GM21529 (cell line): ENCODE results near the gene CDT1.
"Not testable (repeated sequence)": the region's sequence is repeated elsewhere in the genome, so short reads cannot be mapped to it uniquely, and the experiment has no call there.

Experiments used
- ATAC-seq: cut with Tn5 transposase; IDR thresholded peaks from one replicate; pipeline ENCODE4 v1.9.1; 2021; ENCODE audit not compliant: unreplicated experiment

CDT1 gene

DNA sequence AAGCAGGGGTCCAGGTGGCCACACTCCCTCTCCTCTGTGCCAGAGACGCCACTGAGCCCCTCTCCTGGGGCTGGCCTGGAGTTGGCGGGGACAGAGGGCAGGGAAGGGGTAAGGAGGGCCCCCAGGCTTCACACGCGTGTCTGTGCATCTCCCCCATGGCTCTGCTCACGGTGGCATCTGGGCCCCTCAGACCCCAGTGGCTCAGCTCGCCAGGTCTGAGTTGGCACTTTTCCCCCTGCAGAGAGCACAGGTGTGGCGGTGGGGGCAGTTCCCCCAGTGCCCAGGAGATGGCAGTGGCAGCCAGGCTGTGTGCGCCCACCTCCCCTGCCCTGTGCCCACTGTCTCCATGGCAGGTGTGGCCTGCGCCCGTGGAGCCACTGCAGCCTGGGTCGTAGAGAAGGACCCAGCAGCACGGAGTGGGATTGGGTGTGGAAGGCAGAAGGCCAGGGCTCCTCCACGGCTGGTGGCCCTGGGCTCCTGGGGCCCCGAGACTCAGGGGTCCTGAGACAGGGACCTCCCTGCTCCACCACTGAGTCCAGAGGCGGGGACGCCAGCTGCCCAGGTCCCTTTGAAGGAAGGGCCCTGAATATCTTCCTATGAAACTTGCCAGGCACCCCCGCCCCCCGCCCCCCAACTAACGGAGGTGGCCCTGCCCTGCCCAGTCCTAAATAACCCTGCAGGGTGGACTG lies 12.5 kb downstream of the CDT1 start:
- ATAC-seq, result no peak

DNA sequence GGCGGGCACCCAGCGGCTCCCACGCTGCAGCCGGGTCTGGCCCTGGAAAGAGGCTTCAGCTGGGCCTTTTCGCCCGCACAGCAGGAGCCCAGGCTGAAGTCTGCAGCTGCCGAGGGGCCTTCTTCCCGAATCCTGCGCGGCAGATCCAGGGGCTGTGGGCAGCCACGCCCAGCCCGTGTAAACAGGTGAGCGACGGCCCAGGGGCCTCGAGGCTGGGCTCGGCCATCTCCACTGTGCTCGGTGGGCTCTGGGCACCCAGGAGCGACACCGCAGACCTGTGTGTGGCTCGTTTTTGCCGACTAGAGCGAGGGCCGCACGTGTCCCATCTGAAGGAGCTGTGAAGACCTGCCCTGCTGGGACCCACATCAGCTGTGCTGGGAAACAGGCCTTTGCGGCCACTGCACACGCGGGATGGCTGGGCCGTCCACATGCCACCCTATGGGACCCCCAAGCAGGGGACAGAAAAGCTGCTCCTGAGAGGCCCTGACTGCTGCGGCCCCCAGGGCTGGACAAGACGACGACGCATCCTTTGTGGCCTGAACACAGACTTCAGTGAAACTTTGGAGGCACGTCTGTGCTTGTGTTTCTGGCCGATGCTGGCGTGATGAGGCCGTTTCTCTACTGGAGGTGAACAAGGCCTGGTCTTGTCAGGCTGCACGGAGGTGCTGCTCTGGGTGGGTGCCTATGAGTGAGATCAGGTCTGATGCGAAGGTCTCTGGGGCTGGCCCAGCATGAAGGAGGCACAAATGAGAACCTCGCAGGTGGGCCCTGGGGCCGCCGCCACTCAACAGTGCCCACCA lies 13.3 kb downstream of the CDT1 start:
- no peak for ATAC-seq

- no peak for ATAC-seq
Observed at GRCh38 chr16:88817785-88818574, 14.4 kb downstream of the CDT1 start.

- no peak for ATAC-seq
Observed at GRCh38 chr16:88818575-88818874, 14.9 kb downstream of the CDT1 start.

- no peak for ATAC-seq
Observed at GRCh38 chr16:88819126-88819525, 15.5 kb downstream of the CDT1 start.

GRCh38 chr16:88820385-88821025 lies 16.9 kb downstream of the CDT1 start:
- no peak for ATAC-seq

DNA sequence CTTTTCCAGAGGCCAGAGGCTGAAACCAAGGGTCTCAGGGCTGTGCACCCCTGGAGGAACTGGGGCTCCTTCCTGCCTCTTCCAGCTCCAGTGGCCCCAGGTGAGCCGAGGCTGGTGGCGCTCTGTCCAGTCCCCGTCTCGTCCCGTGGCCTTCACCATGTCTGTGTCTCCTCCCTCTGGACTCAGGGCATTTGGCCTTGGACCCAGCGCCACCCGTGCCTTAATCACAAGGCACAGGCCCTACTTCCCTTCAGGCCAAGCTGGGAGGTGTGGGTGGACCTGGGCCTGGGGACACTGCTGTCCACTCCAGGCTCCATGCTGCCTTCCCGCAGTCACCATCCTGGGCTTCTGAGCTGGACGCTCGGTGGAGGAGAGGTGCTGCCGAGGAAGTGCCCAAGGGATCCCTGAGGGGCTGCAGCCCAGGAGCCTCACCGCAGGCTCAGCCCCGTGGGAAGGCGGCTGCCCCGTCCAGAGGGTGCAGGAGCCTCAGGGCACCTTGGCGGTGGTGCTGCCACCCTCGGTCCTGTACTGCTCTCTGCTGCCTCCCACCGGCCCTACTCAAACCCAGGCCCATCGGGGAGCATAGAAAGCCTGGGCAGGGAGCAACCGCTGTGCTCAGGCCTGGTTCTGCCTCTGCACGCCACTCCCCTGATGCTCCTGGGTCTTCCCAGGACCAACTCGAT lies 17.7 kb downstream of the CDT1 start:
- ATAC-seq, result no peak

GRCh38 chr16:88822281-88823040 lies 18.9 kb downstream of the CDT1 start:
- ATAC-seq, result no peak

GRCh38 chr16:88823646-88824045 lies 20.1 kb downstream of the CDT1 start:
- not testable (repeated sequence) for ATAC-seq

DNA sequence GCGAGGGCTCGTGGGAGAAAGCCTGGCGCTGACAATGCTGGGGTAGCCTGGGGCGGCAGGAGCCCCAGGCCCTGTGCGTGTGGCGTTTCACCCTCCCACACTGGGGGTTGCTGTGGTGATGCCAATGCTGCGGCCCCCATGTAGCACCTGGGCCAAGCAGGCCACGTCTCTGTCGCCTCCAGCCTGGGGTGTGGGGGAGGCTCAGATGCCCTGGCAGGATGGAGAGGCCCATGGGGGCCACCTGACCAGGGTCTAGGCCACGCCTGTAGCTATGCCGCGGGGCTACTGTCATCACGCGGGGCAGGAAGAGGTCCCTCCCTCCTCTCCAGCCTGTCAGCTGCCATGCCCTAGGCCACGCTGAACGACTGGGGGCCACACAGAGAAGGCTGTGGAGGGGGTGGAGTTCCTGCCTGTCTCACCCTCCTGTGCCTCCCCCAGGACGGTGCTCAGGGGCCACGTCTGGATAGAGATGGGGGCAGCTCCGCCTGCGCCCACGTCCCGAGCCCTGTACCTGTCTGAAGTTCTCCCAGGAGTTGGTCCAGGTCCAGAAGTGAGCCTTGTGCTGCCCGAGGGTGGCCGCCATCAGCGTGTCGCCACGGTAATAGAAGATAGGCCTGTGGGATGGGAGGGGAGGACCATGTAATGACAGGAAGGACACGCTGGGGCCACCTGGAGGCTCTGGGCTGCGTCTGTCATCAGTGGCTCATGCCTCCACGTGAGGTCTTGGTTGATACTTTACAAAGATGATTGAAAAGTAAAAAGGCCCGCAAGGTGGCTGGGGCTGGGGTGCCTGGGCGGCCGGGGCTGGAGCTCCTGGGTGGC lies 20.9 kb downstream of the CDT1 start:
- no peak for ATAC-seq

- no peak for ATAC-seq
Observed at GRCh38 chr16:88825146-88825545, 21.6 kb downstream of the CDT1 start.

GRCh38 chr16:88826070-88826840 lies 22.7 kb downstream of the CDT1 start:
- ATAC-seq, result no peak

DNA sequence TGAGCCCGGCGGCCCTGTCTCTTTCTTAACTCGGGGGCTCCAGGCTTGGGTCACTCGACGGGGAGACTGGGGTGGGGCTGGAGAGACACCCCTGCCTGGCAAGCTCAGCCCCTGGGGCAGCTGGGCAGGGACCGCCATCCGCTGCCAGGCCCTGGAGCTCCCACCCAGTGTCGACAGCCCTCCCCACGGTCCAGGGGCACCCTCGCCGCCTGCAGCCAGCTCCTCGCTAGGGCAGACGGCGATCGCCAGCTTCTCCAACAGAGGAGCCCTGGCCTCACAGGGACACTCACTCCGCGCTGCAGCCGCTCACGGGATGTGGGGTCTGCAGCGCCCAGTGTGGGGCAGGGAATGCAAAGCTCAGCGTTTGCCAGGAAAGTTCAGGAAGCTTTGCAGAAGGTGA lies 24.1 kb downstream of the CDT1 start:
- no peak for ATAC-seq

GRCh38 chr16:88828711-88829110 lies 25.1 kb downstream of the CDT1 start:
- no peak for ATAC-seq

- ATAC-seq, result no peak
Observed at GRCh38 chr16:88830258-88830657, 26.7 kb downstream of the CDT1 start.

DNA sequence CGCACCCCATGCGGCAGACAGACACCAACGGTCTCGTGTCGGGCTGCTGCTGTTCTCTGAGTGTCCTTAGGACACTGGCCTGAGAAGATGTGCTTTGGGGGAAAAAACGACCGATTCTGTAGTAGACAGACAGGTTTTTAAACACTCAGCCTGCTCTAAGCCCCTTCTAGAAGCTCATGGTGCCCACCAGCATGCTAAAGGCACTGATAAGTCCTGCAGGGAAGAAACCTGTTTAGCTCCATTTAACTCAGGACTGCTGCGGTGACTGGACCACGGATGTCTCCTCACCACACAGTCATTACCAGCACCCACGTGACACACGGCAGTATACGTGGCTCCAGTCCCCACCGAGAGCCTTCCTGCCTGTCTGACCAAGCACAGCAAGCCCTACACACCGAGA lies 27.2 kb downstream of the CDT1 start:
- no peak for ATAC-seq

GRCh38 chr16:88831838-88832237 lies 28.2 kb downstream of the CDT1 start:
- no peak for ATAC-seq

- no peak for ATAC-seq
Observed at GRCh38 chr16:88833086-88833485, 29.5 kb downstream of the CDT1 start.

DNA sequence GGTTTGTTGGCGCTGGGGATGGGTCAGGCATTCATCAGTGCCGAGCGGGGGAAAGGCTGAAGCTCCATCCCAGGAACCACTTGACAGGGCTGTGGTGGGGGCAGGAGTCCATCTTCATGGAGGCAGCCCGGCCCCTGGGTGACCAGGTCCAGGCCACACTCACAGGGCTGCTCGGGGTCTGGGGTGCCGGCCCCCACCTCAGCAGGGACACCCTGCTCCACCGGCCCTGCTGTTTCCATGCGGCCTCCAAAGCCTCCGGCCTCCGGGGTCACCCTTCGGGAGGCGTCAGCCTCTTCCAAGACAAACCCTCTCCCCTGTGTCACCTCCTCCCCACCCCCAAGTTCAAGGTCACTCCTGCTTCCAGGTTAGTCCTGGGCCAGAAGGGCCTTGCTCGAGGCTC lies 31.1 kb downstream of the CDT1 start:
- no peak for ATAC-seq
